ENCODE data around the gene FAM13A.

FAM13A gene

GRCh38 chr4:88737307-88737941 is 319.6 kb downstream of the FAM13A start:
- no peak for DNase-seq

- no peak for DNase-seq
Measured at GRCh38 chr4:88736264-88736663, 320.7 kb downstream of the FAM13A start.

GRCh38 chr4:88735564-88735963 is 321.4 kb downstream of the FAM13A start:
- DNase-seq = no peak

DNA sequence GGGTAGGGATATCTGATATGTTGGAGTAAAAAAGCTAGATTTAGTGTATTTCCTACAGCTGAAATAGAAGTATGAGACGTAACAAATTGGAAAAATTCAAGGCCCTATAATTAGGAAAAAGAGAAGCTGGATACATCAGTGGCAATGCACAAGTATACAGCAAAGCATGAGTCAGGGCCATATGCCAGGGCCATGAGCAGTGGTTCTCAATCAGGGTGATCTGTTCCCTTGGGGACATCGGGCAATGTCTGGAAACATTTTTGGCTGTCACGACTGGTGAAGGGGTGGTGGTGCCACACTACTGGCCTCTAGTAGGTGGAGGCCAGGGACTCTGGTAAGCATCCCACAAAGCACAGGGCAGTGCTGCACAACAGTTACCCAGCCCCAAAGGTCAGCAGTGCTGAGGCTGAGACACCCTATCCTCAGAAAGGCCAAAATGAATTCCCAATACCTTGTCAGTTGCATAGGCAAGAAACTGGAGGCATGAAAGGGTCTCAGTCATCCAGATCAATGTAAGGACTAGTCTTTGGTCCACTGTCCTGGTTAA is 322.5 kb downstream of the FAM13A start:
- DNase-seq = no peak

DNA sequence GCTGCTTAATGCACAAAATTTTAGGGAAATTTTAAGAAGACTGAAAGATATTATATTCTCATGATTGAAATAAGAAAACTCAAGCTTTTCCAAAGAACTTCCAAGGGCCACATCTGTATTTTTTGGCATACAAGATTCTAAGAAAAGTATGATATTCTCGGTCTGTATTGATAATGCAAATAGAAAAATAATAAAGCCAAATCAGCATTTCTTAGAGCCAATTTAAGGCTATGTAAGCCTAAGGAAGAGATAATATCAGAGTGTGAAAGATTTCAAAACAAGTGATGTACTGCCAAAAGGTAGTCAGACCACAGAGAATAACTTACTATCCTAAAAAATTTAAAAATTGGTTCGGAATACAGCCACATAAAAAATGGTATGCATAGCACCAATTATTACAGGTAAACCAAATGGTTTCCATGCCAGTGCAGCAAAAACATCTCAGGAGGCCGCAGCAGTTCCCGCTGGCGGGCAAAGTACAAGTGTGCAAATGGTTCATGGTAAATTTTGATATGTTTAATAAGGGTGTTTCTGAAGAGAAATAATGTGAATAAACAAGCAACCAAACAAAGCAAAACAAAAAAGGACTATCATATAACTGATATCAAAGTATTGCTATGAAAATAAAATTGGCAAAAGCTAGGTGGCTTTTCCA is 324.1 kb downstream of the FAM13A start:
- DNase-seq = no peak

- DNase-seq = no peak
Measured at GRCh38 chr4:88731381-88731780, 325.6 kb downstream of the FAM13A start.

GRCh38 chr4:88730811-88731210 is 326.2 kb downstream of the FAM13A start:
- no peak for DNase-seq

GRCh38 chr4:88729146-88729760 is 327.7 kb downstream of the FAM13A start:
- DNase-seq = no peak

- DNase-seq = no peak
Measured at GRCh38 chr4:88728146-88728545, 328.8 kb downstream of the FAM13A start.

DNA sequence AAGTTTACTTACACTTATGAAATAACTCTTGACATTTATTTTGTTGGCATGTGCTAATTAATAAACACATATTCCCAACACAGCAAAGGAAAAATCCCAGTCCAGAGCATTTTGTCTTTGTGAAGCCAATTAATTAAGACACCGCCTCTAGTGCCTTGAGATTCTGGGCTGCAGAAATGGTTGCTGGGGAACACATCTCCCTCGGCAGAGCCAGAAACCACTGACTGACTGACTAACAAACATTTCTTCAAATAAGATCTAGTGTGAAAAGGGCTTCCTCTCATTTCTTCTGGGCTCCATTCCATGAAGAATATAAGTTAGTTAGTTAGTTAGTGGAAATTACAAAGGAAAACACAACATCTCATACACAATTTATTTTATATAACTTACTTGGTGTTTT is 331.0 kb downstream of the FAM13A start:
- DNase-seq = no peak

DNA sequence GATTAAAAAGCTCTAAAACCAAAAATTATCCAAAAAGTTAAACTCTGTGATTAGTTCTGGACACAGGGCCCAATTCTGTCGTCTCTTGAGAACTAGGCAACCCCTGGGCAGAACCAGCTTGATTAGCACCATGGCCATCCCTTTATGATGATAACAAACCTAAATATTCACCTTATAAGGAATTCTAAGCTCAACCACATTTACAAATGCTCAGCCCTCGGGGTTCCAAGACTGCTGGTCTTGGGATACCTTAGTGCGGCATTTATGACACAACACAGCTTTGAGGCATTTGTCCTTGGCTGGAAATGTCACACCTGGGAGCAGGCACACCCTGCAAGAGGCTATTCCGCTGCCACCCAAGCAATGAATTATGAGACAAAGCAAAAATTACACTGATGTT is 331.8 kb downstream of the FAM13A start:
- DNase-seq = no peak

DNA sequence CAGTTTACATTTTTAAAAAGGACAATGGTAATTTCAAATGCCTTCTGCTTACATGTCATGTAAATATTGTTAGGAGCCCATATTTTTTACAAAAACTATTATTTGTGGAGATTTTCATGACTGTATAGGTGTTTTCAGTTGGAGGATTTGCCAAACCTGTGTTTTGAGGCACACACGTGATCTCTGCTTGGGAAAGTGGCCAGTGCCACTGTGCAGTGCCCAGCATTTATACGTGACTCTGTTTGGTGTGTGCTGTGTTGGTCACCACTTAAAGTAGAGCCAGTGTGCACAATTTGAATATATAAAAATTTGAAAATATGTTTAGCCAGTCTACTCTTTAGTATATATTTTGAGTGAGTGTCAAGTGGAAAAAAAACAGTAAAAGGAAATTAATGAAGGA is 332.6 kb downstream of the FAM13A start:
- no peak for DNase-seq

DNA sequence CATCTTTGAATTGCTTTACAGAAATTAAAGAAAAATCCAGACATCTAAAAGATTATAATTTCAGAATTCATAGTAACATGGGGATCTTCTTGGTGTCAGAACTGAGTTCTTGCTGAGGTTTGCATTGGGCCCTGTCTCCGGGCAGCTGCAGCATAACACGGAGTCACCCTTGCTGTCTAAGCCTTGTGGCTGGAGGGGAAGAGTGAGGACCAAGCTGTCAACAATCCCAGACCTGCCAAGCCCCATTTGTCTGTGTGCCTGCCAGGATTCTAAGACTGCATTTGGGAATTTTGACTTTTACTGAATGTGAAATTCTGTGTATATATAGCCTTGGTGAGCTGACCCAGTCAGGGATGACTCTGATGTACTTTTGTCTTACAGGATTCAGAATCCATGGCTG is 334.2 kb downstream of the FAM13A start:
- DNase-seq = no peak

GRCh38 chr4:88722276-88722780 is 334.7 kb downstream of the FAM13A start:
- DNase-seq = no peak

DNA sequence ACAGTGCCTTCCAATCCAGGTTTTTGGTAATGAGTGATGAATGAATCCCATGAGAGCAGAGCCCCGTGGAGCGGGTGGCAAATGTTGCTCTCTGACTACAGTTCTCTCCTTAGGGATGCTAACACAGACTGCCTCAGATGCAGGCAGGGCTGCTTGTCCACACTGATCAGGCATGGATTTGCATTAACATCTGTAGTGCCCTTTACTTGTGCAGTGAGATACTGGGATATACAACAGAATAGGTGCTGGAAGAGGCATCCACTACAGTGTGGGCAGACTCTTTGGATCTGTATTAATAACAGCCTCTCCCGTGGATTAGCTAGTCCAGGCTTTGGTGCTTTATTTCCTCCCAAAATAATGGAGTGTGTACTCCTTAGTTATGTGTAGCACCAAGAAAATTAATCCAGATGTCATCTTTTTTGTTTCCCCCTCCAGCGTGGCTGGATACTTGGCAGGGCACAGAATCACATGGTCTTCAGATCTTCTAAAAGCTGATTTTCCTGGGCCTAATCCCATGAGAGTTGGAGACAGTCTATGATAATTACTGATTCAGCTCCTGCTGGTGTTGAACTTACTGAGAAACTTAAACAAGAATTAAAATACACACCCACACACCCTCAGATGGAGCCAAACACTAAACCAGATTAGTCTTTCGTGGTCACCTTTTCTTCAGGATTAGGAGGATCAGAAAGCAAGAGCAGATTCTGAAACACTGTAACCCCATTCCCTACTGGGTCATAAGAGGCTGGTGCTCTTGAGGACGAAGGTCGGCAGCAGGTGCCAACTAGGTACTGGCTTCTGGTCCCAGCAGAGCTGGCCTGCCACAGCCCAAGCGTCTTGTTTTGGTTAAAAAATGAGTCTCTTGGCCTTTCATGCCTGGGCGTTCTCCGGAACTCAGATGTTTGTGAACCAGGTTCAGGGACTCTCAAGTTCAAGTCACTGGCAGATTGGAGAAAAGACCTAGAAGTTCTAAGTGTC is 336.2 kb downstream of the FAM13A start:
- no peak for DNase-seq

- no peak for DNase-seq
Measured at GRCh38 chr4:88719381-88719780, 337.6 kb downstream of the FAM13A start.

DNA sequence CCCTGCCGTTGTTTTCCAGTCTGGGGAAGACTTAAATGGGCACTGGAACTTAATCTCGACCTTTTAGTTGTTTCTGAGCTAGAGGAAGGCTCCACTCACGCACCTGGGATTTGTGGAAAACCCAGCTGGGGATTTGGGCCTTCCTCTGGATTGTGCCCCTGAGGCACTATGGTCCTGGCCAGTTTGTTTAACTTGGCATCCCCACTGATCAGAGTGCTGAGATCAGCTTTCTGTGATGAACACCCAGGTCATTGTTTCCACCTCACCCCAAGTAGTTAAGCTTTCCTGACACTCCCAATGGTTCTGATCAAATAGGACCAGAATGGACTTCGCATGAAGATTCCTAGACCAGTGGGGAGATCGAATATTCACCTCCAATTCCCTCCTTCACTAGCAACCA is 338.9 kb downstream of the FAM13A start:
- DNase-seq = no peak

DNA sequence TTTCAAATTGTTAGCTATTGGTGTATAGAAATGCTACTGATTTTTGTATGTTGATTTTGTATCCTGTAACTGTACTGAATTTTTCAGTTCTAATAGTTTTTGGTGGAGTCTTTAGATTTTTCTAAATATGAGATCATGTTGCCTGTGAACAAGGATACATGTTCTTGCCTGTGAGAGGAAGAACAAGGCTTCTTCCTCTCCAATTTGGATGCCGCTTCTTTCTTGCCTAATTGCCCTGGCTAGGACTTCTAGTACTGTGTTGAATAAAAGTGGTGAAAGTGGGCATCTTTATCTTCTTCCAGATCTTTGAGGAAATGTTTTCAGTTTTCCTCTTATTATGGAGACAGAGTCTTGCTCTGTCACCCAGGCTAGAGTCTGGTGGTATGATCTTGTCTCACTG is 343.2 kb downstream of the FAM13A start:
- DNase-seq = no peak

- DNase-seq = no peak
Measured at GRCh38 chr4:88709989-88710388, 347.0 kb downstream of the FAM13A start.

- DNase-seq = no peak
Measured at GRCh38 chr4:88706574-88706973, 350.4 kb downstream of the FAM13A start.

DNA sequence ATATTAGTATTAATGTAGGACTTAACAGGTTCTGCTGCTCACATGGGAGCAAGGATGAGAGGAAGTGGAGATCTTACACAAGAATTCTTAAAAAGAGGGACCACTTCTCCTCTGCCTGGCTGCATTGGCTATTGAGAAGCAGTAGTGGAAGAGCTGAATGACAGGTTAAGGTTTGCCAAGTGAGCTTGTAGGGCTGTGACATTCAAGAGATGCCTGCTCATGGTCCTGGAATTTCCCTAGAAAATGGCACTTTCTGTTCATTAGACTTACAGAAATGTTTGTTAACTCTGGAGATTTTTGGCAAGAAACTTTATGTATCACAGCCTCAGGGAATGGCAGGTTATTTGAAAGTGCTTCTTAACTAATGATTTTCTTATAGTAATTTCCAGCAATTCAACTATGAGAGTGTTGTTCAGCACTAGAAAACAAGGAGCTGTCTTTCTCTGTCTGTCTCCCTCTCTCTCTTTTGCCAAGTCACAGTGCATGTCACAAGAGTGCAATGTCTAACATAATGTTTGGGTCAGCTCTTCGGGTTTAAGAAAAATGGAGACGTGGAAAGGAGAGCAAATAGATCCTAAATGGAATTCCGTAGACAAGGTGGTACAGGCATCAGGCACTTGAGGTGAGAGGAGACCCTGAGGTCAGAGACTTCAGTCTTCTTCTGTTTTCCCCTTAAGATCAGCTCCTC is 351.0 kb downstream of the FAM13A start:
- no peak for DNase-seq

DNA sequence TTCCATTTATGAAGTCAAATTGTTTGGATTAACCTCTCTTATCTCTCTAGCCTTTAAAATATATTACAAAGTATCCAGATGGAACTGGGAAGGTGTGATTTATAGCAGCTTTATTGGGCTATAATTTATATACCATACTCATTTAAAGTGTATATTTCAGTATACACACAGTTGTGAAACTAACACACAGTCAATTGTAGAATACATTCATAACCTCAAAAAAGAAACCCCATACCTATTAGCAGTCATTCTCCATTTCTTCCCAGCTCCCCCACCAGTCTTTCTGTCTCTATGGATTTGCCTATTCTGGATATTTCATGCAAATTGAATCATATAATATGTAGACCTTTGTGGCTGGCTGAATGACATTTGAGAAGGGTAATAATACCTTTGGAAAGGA is 351.8 kb downstream of the FAM13A start:
- DNase-seq = no peak
